GM21786 (cell line): ENCODE results near the gene DDC.
"Not testable (repeated sequence)": the region's sequence is repeated elsewhere in the genome, so short reads cannot be mapped to it uniquely, and the experiment has no call there.

Experiments used
- ATAC-seq: cut with Tn5 transposase; IDR thresholded peaks from one replicate; pipeline ENCODE4 v1.9.1; 2021; ENCODE audit not compliant: unreplicated experiment

Gene DDC

GRCh38 chr7:50529093-50529862, 35.9 kb downstream of the DDC start:
- ATAC-seq: no peak

- no peak for ATAC-seq
Observed at GRCh38 chr7:50528266-50529092, 36.7 kb downstream of the DDC start.

GRCh38 chr7:50519350-50519749, 45.9 kb downstream of the DDC start:
- not testable (repeated sequence) for ATAC-seq

GRCh38 chr7:50513166-50513871, 51.9 kb downstream of the DDC start:
- ATAC-seq: no peak

GRCh38 chr7:50512384-50512783, 52.8 kb downstream of the DDC start:
- no peak for ATAC-seq

- ATAC-seq: no peak
Observed at GRCh38 chr7:50509459-50509858, 55.7 kb downstream of the DDC start.

- ATAC-seq: no peak
Observed at GRCh38 chr7:50508471-50508943, 56.7 kb downstream of the DDC start.

GRCh38 chr7:50507898-50508470, 57.2 kb downstream of the DDC start:
- no peak for ATAC-seq

- ATAC-seq: no peak
Observed at GRCh38 chr7:50505553-50506210, 59.5 kb downstream of the DDC start.

GRCh38 chr7:50504646-50505546, 60.3 kb downstream of the DDC start:
- ATAC-seq: no peak

GRCh38 chr7:50502947-50503346, 62.3 kb downstream of the DDC start:
- ATAC-seq: no peak

GRCh38 chr7:50502001-50502684, 63.1 kb downstream of the DDC start:
- no peak for ATAC-seq

- ATAC-seq: no peak
Observed at GRCh38 chr7:50499092-50499491, 66.1 kb downstream of the DDC start.

- no peak for ATAC-seq
Observed at GRCh38 chr7:50497968-50498367, 67.2 kb downstream of the DDC start.

- ATAC-seq: no peak
Observed at GRCh38 chr7:50497068-50497642, 68.0 kb downstream of the DDC start.

- no peak for ATAC-seq
Observed at GRCh38 chr7:50496569-50496968, 68.6 kb downstream of the DDC start.

- no peak for ATAC-seq
Observed at GRCh38 chr7:50495746-50496145, 69.5 kb downstream of the DDC start.

- no peak for ATAC-seq
Observed at GRCh38 chr7:50492770-50493519, 72.3 kb downstream of the DDC start.
